Liver (tissue), 9 donors: ENCODE measurements around the gene HPCAL1. TPM values are rescaled to one million over a fixed set of nuclear protein-coding genes. Genes with fewer than 3 reads are reported as not detected.

Experiments used
- DNase-seq: peaks from one replicate; pipeline ENCODE4 v3.0.0-alpha.2; 2017; ENCODE audit warnings: low spot score
- H3K27ac ChIP-seq, 2 donors: one replicate each; pipeline ENCODE4 v1.7.0; 2013; ENCODE audit warnings: inconsistent platforms in 2 of 2, low read length in 2 of 2, control low read depth in 1 of 2, low read depth in 1 of 2, mild to moderate bottlenecking in 1 of 2
- H3K27me3 ChIP-seq, 4 donors: one replicate each; pipeline versions ENCODE4 v1.6.1 to v1.7.0; 2013; ENCODE audit warnings: low read length in 3 of 4, inconsistent platforms in 1 of 4, mild to moderate bottlenecking in 1 of 4, moderate library complexity in 1 of 4; ENCODE audit not compliant: control insufficient read depth in 4 of 4, insufficient read depth in 4 of 4
- H3K36me3 ChIP-seq, 4 donors: one replicate each; pipeline versions ENCODE4 v1.6.1 to v1.7.0; 2013; ENCODE audit warnings: low read length in 3 of 4, mild to moderate bottlenecking in 3 of 4, low read depth in 1 of 4, moderate library complexity in 1 of 4; ENCODE audit not compliant: control insufficient read depth in 4 of 4, insufficient read depth in 3 of 4
- H3K4me1 ChIP-seq, 4 donors: one replicate each; pipeline versions ENCODE4 v1.6.1 to v1.7.0; 2013; ENCODE audit warnings: low read length in 3 of 4, mild to moderate bottlenecking in 3 of 4, moderate library complexity in 1 of 4; ENCODE audit not compliant: control insufficient read depth in 4 of 4, insufficient read depth in 4 of 4
- H3K4me3 ChIP-seq, 3 donors: one replicate each; pipeline versions ENCODE4 v1.6.1 to v1.7.0; 2013; ENCODE audit warnings: low read length in 3 of 3, control low read depth in 1 of 3, low read depth in 1 of 3, mild to moderate bottlenecking in 1 of 3
- H3K9ac ChIP-seq, 2 donors: one replicate each; pipeline ENCODE4 v1.7.0; 2013; ENCODE audit warnings: low read length in 2 of 2, mild to moderate bottlenecking in 2 of 2, moderate library complexity in 2 of 2, control low read depth in 1 of 2, low read depth in 1 of 2
- H3K9me3 ChIP-seq, 4 donors: one replicate each; pipeline versions ENCODE4 v1.6.1 to v1.7.0; 2013; ENCODE audit warnings: low read length in 3 of 4; ENCODE audit not compliant: control insufficient read depth in 4 of 4
- EGR1 ChIP-seq, 2 donors: IDR thresholded peaks; 2 replicates each; pipeline ENCODE4 v1.6.1; 2016 to 2018; ENCODE audit warnings: antibody characterized with exemption in 2 of 2, low read depth in 2 of 2
- FOXA1 ChIP-seq: IDR thresholded peaks from 2 replicates; pipeline ENCODE4 v1.6.1; 2016; ENCODE audit warnings: antibody characterized with exemption
- FOXA2 ChIP-seq: IDR thresholded peaks from 2 replicates; pipeline ENCODE4 v1.6.1; 2016; ENCODE audit warnings: antibody characterized with exemption
- GABPA ChIP-seq, 2 donors: IDR thresholded peaks in 1 of 2; conservative IDR thresholded peaks in 1 of 2; 2 replicates each; pipeline ENCODE4 v1.6.1; 2016; ENCODE audit warnings: antibody characterized with exemption in 2 of 2, mild to moderate bottlenecking in 1 of 2, moderate library complexity in 1 of 2
- HNF4A ChIP-seq, 2 donors: conservative IDR thresholded peaks; 2 replicates each; pipeline ENCODE4 v1.6.1; 2016; ENCODE audit warnings: antibody characterized with exemption in 2 of 2, mild to moderate bottlenecking in 2 of 2
- HNF4G ChIP-seq: IDR thresholded peaks from 2 replicates; pipeline ENCODE4 v1.6.1; 2016; ENCODE audit warnings: antibody characterized with exemption
- JUND ChIP-seq, 2 donors: IDR thresholded peaks; 2 replicates each; pipeline ENCODE4 v1.6.1; 2016; ENCODE audit warnings: antibody characterized with exemption in 2 of 2
- NR2F2 ChIP-seq: IDR thresholded peaks from 2 replicates; pipeline ENCODE4 v1.6.1; 2016; ENCODE audit warnings: antibody characterized with exemption
- RAD21 ChIP-seq, 2 donors: IDR thresholded peaks; 2 replicates each; pipeline ENCODE4 v1.6.1; 2016; ENCODE audit warnings: antibody characterized with exemption in 2 of 2, mild to moderate bottlenecking in 2 of 2
- REST ChIP-seq: IDR thresholded peaks from 2 replicates; pipeline ENCODE4 v1.6.1; 2016; ENCODE audit warnings: antibody characterized with exemption, mild to moderate bottlenecking
- RXRA ChIP-seq, 2 donors: IDR thresholded peaks; 2 replicates each; pipeline ENCODE4 v1.6.1; 2017 to 2018; ENCODE audit warnings: antibody characterized with exemption in 2 of 2, mild to moderate bottlenecking in 1 of 2
- SP1 ChIP-seq: IDR thresholded peaks from 2 replicates; pipeline ENCODE4 v1.6.1; 2018; ENCODE audit warnings: antibody characterized with exemption, mild to moderate bottlenecking
- TAF1 ChIP-seq: conservative IDR thresholded peaks from 2 replicates; pipeline ENCODE4 v1.6.1; 2016; ENCODE audit warnings: antibody characterized with exemption, mild to moderate bottlenecking
- YY1 ChIP-seq: IDR thresholded peaks from 2 replicates; pipeline ENCODE4 v1.6.1; 2016; ENCODE audit warnings: antibody characterized with exemption, mild to moderate bottlenecking
- WGBS: extraction: QIAGEN DNeasy Blood & Tissue Kit; methylation state at CpG from one replicate; pipeline ENCODE4 v1.1.7; 2013; 5-methylcytosine and 5-hydroxymethylcytosine counted together
- polyA plus RNA-seq, 2 donors: library from polyadenylated mRNA; stranded (reverse) in 1 of 2; unstranded in 1 of 2; fragments of 200-250 nt in 1 of 2; fragments of >200 nt in 1 of 2; fragmentation: Nextera tagmentation in 1 of 2; extraction: Ambion mirVana in 1 of 2; gene quantifications; one replicate each; pipeline versions ENCODE4 v1.2.1 to v1.2.3, GENCODE V29; 2013 to 2015
- total RNA-seq, 2 donors: library from RNA; depleted of rRNA; stranded (reverse); fragments of >200 nt; gene quantifications; one replicate each; pipeline ENCODE4 v1.2.3, GENCODE V29; 2014
- TF ChIP-seq, protein P1 (sequence below): IDR thresholded peaks from 2 replicates; pipeline ENCODE4 v1.6.1; 2016; ENCODE audit warnings: antibody characterized with exemption
- TF ChIP-seq, protein P2 (sequence below): IDR thresholded peaks from 2 replicates; pipeline ENCODE4 v1.6.1; 2016; ENCODE audit warnings: antibody characterized with exemption
- TF ChIP-seq, protein P3 (sequence below): fragments of 150-350 bp; IDR thresholded peaks from 2 replicates; pipeline ENCODE4 v1.5.1; 2017; ENCODE audit warnings: improper control_type of control experiment, low read depth, low read length; ENCODE audit not compliant: missing input control
- donor health status: healthy.
- donor health status: healthy.
- donor health status: healthy.
- donor health status: healthy.
- donor health status: healthy.

HPCAL1 gene
- total and polyA plus RNA-seq, 4 donors = 17.3 to 27.9 (median 22.9) TPM

- peaks cover 0 to 10% (median 4%) of the 10 kb centered on the region in 4 donors for H3K36me3 ChIP-seq
- TF ChIP-seq RAD21 (IDR thresholded peaks at IDR 0.05) (no peak), JUND (IDR thresholded peaks at IDR 0.05) (no peak), NR2F2 (no peak), SP1 (no peak), FOXA1 (no peak), YY1 (no peak), FOXA2 (no peak), TAF1 (no peak), RXRA (IDR thresholded peaks at IDR 0.05) (no peak), HNF4G (no peak), EGR1 (IDR thresholded peaks at IDR 0.05; ENCODE audit: low read depth in 2 of 2) (no peak), HNF4A (conservative IDR thresholded peaks at IDR 0.05) (no peak), GABPA (IDR thresholded peaks at IDR 0.05 in 1 of 2, conservative IDR thresholded peaks at IDR 0.05 in 1 of 2) (no peak), REST (no peak)
- TF ChIP-seq, protein P1, sequence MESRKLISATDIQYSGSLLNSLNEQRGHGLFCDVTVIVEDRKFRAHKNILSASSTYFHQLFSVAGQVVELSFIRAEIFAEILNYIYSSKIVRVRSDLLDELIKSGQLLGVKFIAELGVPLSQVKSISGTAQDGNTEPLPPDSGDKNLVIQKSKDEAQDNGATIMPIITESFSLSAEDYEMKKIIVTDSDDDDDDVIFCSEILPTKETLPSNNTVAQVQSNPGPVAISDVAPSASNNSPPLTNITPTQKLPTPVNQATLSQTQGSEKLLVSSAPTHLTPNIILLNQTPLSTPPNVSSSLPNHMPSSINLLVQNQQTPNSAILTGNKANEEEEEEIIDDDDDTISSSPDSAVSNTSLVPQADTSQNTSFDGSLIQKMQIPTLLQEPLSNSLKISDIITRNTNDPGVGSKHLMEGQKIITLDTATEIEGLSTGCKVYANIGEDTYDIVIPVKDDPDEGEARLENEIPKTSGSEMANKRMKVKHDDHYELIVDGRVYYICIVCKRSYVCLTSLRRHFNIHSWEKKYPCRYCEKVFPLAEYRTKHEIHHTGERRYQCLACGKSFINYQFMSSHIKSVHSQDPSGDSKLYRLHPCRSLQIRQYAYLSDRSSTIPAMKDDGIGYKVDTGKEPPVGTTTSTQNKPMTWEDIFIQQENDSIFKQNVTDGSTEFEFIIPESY = no peak
- TF ChIP-seq, protein P2, sequence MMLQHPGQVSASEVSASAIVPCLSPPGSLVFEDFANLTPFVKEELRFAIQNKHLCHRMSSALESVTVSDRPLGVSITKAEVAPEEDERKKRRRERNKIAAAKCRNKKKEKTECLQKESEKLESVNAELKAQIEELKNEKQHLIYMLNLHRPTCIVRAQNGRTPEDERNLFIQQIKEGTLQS = no peak
- TF ChIP-seq, protein P3, sequence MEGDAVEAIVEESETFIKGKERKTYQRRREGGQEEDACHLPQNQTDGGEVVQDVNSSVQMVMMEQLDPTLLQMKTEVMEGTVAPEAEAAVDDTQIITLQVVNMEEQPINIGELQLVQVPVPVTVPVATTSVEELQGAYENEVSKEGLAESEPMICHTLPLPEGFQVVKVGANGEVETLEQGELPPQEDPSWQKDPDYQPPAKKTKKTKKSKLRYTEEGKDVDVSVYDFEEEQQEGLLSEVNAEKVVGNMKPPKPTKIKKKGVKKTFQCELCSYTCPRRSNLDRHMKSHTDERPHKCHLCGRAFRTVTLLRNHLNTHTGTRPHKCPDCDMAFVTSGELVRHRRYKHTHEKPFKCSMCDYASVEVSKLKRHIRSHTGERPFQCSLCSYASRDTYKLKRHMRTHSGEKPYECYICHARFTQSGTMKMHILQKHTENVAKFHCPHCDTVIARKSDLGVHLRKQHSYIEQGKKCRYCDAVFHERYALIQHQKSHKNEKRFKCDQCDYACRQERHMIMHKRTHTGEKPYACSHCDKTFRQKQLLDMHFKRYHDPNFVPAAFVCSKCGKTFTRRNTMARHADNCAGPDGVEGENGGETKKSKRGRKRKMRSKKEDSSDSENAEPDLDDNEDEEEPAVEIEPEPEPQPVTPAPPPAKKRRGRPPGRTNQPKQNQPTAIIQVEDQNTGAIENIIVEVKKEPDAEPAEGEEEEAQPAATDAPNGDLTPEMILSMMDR = no peak
- H3K9ac ChIP-seq = no peak overlapping the region
- WGBS = 82% methylated on average over 6 of the region's 6 CpGs
- H3K4me3 ChIP-seq = no peak overlapping the region
- H3K27ac ChIP-seq = no peak overlapping the region
- no peaks in the 10 kb centered on the region for H3K4me1 ChIP-seq
- DNase-seq = no peak
- H3K27me3 ChIP-seq = no peaks in the 10 kb centered on the region
- H3K9me3 ChIP-seq = no peaks in the 10 kb centered on the region
These were observed 13.6 kb downstream of the HPCAL1 start for GRCh38 chr2:10316336-10316735.

DNA sequence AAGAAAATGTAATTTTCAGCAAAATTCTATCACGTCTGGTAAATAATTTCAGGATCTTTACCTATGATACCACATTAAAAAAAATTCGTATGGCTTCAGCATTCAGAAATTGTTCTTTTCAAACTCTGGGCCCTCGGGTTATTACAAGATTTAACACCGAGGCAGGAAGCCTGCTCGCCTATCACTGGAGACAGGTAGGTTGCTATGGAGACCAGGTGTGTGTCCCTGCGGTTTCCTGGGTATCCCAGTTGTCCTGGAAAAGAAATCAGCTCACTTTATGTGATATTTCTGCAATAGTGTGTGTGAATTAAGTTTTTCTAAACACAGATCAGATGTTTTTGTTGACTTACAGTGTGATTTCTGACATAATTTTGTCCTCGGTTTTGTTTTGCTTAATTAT is 14.2 kb downstream of the HPCAL1 start:
- WGBS = 91% methylated on average over 7 of the region's 7 CpGs
- H3K4me1 ChIP-seq = no peaks in the 10 kb centered on the region
- H3K36me3 ChIP-seq = peaks cover 0 to 10% (median 3%) of the 10 kb centered on the region in 4 donors
- no peaks in the 10 kb centered on the region for H3K27me3 ChIP-seq
- H3K27ac ChIP-seq = no peak overlapping the region
- no peak overlapping the region for H3K9ac ChIP-seq
- no peak overlapping the region for H3K4me3 ChIP-seq
- DNase-seq = no peak
- no peaks in the 10 kb centered on the region for H3K9me3 ChIP-seq
- no peak for TF ChIP-seq EGR1 (IDR thresholded peaks at IDR 0.05; ENCODE audit: low read depth in 2 of 2)
- TF ChIP-seq, protein P3 = no peak
- TF ChIP-seq, protein P1 = no peak
- TF ChIP-seq REST = no peak
